Measurements from ENCODE around the gene SLC38A3. TPM values are rescaled to one million over a fixed set of nuclear protein-coding genes. Genes with fewer than 3 reads are reported as not detected.

The SLC38A3 gene
- total RNA-seq, 4 donors from 2014 or later, result 1.3 TPM; not detected in 3

GRCh38 chr3:50164481-50164880, 40.6 kb upstream of the SLC38A3 start:
- Histone ChIP-seq H3K4me3 (no peak overlapping the region), H3K36me3 (no peaks in the 10 kb centered on the region), H3K4me1 (peaks cover 0 to 80% (median 6%) of the 10 kb centered on the region in 4 donors), H3K9me3 (no peaks in the 10 kb centered on the region), H3K27me3 (no peaks in the 10 kb centered on the region), H3K27ac (peak overlapping the region in 3 of 4 donors; percentile 11 to 39 (median 31))
- TF ChIP-seq POLR2A (IDR thresholded peaks at IDR 0.05) (no peak), CTCF (IDR thresholded peaks at IDR 0.05) (no peak)
- DNase-seq, result no peak

- TF ChIP-seq POLR2A (IDR thresholded peaks at IDR 0.05), result no peak
- TF ChIP-seq CTCF (IDR thresholded peaks at IDR 0.05), result no peak
- Histone ChIP-seq H3K36me3 (no peaks in the 10 kb centered on the region), H3K9me3 (no peaks in the 10 kb centered on the region), H3K27me3 (no peaks in the 10 kb centered on the region), H3K27ac (peak overlapping the region; percentile 26 to 72 (median 52)), H3K4me1 (peaks cover 0 to 83% (median 6%) of the 10 kb centered on the region in 4 donors), H3K4me3 (no peak overlapping the region)
- DNase-seq, result no peak
These were observed 39.8 kb upstream of the SLC38A3 start for GRCh38 chr3:50164984-50165909.

GRCh38 chr3:50165910-50166538, 39.0 kb upstream of the SLC38A3 start:
- Histone ChIP-seq H3K36me3 (no peaks in the 10 kb centered on the region), H3K9me3 (no peaks in the 10 kb centered on the region), H3K27me3 (no peaks in the 10 kb centered on the region), H3K4me1 (peaks cover 0 to 79% (median 7%) of the 10 kb centered on the region in 4 donors), H3K27ac (peak overlapping the region; percentile 26 to 72 (median 52)), H3K4me3 (no peak overlapping the region)
- no peak for TF ChIP-seq CTCF (IDR thresholded peaks at IDR 0.05)
- no peak for TF ChIP-seq POLR2A (IDR thresholded peaks at IDR 0.05)
- DNase-seq, result peak in 2 of 3 donors; percentile 73 to 79

- H3K4me1 ChIP-seq, result peaks cover 0 to 79% (median 8%) of the 10 kb centered on the region in 4 donors
- H3K4me3 ChIP-seq, result no peak overlapping the region
- TF ChIP-seq POLR2A (IDR thresholded peaks at IDR 0.05) (no peak), CTCF (IDR thresholded peaks at IDR 0.05) (no peak)
- DNase-seq, result no peak
- no peaks in the 10 kb centered on the region for H3K27me3 ChIP-seq
- H3K36me3 ChIP-seq, result no peaks in the 10 kb centered on the region
- H3K27ac ChIP-seq, result peak overlapping the region; percentile 10 to 72 (median 38)
- no peaks in the 10 kb centered on the region for H3K9me3 ChIP-seq
These were observed 38.5 kb upstream of the SLC38A3 start for GRCh38 chr3:50166620-50167019.

GRCh38 chr3:50167069-50167840, 37.8 kb upstream of the SLC38A3 start:
- Histone ChIP-seq H3K27me3 (no peaks in the 10 kb centered on the region), H3K4me1 (peaks cover 0 to 86% (median 10%) of the 10 kb centered on the region in 4 donors), H3K4me3 (no peak overlapping the region), H3K36me3 (no peaks in the 10 kb centered on the region), H3K27ac (peak overlapping the region in 2 of 4 donors; percentile 49 to 72), H3K9me3 (no peaks in the 10 kb centered on the region)
- DNase-seq, result peak in 2 of 3 donors; percentile 74 to 75
- TF ChIP-seq POLR2A (IDR thresholded peaks at IDR 0.05) (no peak), CTCF (IDR thresholded peaks at IDR 0.05) (no peak)

Measured in Peyer's patch (tissue), 4 donors.